GM06990 (cell line): ENCODE data around the gene GPATCH2.

Source experiments
- DNase-seq: peaks from one replicate; pipeline ENCODE4 v3.0.0-alpha.2; 2011; ENCODE audit not compliant: insufficient read length; ENCODE audit errors: extremely low read depth
- H3K27me3 ChIP-seq: replicated peaks from 2 replicates; pipeline ENCODE4 v1.6.0; 2011; ENCODE audit warnings: low read length; ENCODE audit not compliant: control insufficient read depth, insufficient read depth
- H3K36me3 ChIP-seq: 2 replicates; pipeline ENCODE4 v1.5.1; 2011; ENCODE audit warnings: low read length; ENCODE audit not compliant: control insufficient read depth, insufficient read depth
- H3K4me3 ChIP-seq: replicated peaks from 2 replicates; pipeline ENCODE4 v1.5.1; 2011; ENCODE audit warnings: low read depth, mild to moderate bottlenecking, control low read depth, low read length
- CTCF ChIP-seq: IDR thresholded peaks from 2 replicates; pipeline ENCODE4 v1.5.1; 2011; ENCODE audit warnings: low read length, control low read depth, mild to moderate bottlenecking, inconsistent platforms; ENCODE audit not compliant: insufficient read depth, poor library complexity, severe bottlenecking

GPATCH2 gene

DNA sequence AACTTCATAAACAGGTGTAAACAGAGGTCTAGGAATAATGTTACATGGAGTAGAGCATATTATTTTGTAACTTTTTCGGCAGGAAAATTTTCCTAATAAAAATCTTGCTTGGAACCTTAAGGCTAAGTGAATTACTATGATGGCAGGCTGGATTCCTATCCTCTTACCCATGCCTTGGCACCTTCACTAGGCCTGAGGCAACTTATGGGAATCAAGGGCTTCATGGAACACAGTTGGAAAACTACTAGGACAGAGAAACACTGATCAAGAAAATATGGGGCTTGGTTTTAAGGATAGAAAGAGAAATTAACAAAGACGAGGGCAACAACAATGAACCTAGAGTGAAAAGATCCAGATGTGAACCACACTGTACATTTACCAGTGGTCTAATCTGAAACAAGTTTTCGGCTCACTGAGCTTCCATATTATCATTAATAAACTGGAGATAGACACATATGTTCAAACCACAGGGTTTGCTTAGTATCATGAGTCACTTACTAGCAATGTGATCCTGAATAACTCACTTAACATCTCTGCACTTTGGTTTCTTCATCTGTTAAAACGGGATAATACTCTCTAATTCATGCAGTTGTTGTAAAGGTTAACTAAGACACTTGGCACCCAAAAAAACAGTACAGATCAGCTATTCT, 68.5 kb downstream of the GPATCH2 start:
- Histone ChIP-seq H3K4me3 (no peak overlapping the region), H3K27me3 (no peaks in the 10 kb centered on the region), H3K36me3 (no peaks in the 10 kb centered on the region)
- no peak for DNase-seq
- no peak for TF ChIP-seq CTCF

GRCh38 chr1:217561446-217561845, 69.4 kb downstream of the GPATCH2 start:
- Histone ChIP-seq H3K36me3 (no peaks in the 10 kb centered on the region), H3K4me3 (no peak overlapping the region), H3K27me3 (no peaks in the 10 kb centered on the region)
- no peak for TF ChIP-seq CTCF
- no peak for DNase-seq

DNA sequence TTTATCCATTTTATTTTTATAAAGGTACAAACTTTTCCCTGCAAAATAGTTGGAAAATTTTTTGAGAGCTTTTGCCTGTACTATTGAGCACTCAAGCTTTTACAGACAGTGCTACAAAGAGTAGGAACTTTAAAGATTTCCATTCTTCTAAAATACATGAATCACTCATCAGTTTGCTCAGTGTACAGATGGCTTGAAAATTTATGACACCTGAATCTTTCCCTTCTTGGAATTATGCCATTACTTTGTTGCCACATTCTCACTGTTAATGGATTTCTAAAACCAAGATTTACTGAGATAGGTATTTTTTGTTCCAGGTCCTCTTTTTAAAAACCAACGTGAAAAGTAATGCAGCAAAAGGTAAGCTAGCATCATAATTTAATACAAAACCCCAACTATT, 76.0 kb downstream of the GPATCH2 start:
- DNase-seq: no peak
- no peaks in the 10 kb centered on the region for H3K36me3 ChIP-seq
- H3K4me3 ChIP-seq: no peak overlapping the region
- no peak for TF ChIP-seq CTCF
- H3K27me3 ChIP-seq: no peaks in the 10 kb centered on the region

DNA sequence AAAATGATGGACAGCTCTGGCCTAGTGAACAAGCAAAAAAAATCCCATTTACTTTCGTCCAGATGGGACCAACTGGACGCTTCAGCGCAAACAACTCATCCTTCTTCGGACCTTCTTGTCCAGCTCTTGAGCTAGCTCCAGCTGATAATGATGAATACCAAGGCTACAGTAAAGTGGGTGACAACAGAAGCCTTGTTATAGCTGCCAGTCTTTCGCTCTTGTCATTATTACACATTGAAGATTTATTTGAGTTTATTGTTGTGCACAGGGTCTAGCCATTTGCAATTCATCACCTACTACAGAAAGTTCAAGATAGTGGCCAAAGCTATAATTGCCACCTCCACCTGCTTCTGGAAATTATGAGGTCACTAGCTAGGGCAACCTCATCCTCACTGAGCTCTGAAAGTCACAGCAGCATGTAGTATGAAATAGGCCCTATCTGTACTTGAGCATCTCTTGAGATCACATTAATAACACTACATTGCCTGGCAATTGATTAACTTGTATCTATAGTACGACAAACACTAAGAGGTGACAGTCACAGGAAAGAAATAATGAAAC, 76.9 kb downstream of the GPATCH2 start:
- Histone ChIP-seq H3K4me3 (no peak overlapping the region), H3K27me3 (no peaks in the 10 kb centered on the region), H3K36me3 (no peaks in the 10 kb centered on the region)
- DNase-seq: no peak
- no peak for TF ChIP-seq CTCF

DNA sequence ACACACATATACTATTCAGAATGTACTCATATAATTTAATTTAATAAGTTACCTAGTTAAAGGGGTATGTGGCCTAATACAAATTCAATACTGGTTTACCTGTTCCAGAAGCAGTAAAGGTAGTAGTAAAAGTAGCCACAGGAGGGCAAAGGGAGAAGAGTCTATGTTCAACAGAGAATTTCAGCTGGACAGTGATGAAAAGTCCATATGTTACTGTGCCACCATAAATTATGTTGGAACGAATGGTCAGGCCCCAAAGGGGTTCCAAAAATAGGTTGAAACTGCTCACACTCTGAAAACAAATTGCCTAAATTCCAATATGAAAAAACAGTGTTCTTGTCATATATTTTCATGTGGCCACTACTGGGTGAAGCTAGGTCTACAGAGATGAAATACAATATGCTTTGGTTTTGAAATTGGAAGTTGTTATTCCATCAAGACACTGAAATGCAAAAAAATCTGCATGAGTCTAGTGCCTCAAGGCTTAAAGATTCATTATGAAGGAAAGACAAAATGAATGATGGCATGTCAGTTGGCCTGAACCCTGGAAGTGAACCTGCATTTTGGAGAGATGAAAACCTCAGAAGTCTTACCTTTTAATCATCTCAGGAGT, 78.4 kb downstream of the GPATCH2 start:
- no peaks in the 10 kb centered on the region for H3K36me3 ChIP-seq
- no peak for DNase-seq

More for the DNA sequence above, 78.4 kb downstream of the GPATCH2 start:
- no peak for TF ChIP-seq CTCF
- Histone ChIP-seq H3K27me3 (no peaks in the 10 kb centered on the region), H3K4me3 (no peak overlapping the region)
